Tracheal epithelial cell (primary cell): Measurements from ENCODE around the gene SULF2. TPM values are rescaled to one million over a fixed set of nuclear protein-coding genes. Genes with fewer than 3 reads are reported as not detected.

ENCODE experiments used
- total RNA-seq: library from RNA; depleted of rRNA; stranded (reverse); fragments of >200 nt; gene quantifications from 2 replicates; pipeline ENCODE4 v1.2.1, GENCODE V29; 2014

The SULF2 gene
- total RNA-seq: 77.6 and 210 TPM in 2 replicates

DNA sequence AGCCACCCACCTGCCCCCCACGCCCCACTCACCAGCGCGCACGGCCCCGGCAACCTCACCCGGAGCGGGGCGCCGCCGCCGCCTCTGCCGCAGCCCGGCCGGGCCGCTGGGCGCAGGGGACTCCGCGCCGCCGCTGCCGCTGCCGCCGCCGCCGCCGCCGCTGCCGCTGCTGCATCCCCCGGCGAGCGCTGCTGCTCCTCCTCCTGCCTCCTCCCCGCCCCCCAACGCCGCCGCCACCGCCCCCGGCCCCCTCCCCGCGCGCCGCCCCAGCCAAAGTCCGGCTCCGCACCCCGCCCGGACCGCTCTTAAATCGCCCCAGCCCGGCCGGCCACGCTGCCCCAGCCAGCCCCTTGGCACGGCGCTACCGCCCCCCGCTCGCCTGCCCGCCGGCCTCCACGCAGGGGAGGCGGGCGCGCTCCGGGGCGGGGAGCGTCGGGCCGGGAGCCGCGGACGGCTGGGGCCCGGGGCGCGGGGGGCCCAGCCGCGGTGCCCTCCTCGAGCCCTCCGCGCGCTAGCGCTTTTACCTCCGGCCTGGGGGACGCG is at the start of gene SULF2:
SULF2 (minus strand) TSS at position 171 of the 543 bp plus-strand sequence. CDS start 28,118 bp downstream, outside the sequence.

